ENCODE results near the gene LDHD.

LDHD gene

GRCh38 chr16:75127713-75128415 lies 11.3 kb upstream of the LDHD start:
- no peaks in the 10 kb centered on the region for H4K20me1 ChIP-seq (ENCODE audit: insufficient read depth, low read length, poor library complexity, severe bottlenecking)
- no peak overlapping the region for H3K4me2 ChIP-seq (ENCODE audit: low read depth, low read length, poor library complexity, severe bottlenecking)
- TF ChIP-seq EZH2phosphoT487 (IDR thresholded peaks at IDR 0.05; ENCODE audit: borderline replicate concordance): no peak
- TF ChIP-seq CTCF (conservative IDR thresholded peaks at IDR 0.05; ENCODE audit: low read length): no peak
- H3K27me3 ChIP-seq (ENCODE audit: insufficient read depth, low read length, poor library complexity, severe bottlenecking): no peaks in the 10 kb centered on the region
- peaks cover 11% of the 10 kb centered on the region; the same call in 1 of the 2 replicates for H3K9me3 ChIP-seq (ENCODE audit: insufficient read depth, low read depth, low read length)
- no peak overlapping the region for H3K9ac ChIP-seq (ENCODE audit: low read depth, low read length, poor library complexity, severe bottlenecking)
- no peaks in the 10 kb centered on the region for H3K36me3 ChIP-seq (ENCODE audit: insufficient read depth, low read length)
- H3K4me1 ChIP-seq (ENCODE audit: insufficient read depth, low read length, poor library complexity, severe bottlenecking): peaks cover 13% of the 10 kb centered on the region
- no peak overlapping the region for H3K4me3 ChIP-seq (ENCODE audit: low read length, poor library complexity, severe bottlenecking)
- H3F3A ChIP-seq (ENCODE audit: low read depth): no peaks in the 10 kb centered on the region
- no peak overlapping the region for H2AFZ ChIP-seq (ENCODE audit: low read length)
- H3K9me2 ChIP-seq (replicated peaks; ENCODE audit: low read depth, low read length): no peaks in the 10 kb centered on the region
- H3K79me2 ChIP-seq (ENCODE audit: insufficient read depth, low read length): no peaks in the 10 kb centered on the region

- no peak for TF ChIP-seq EZH2phosphoT487 (IDR thresholded peaks at IDR 0.05; ENCODE audit: borderline replicate concordance)
- no peak for TF ChIP-seq CTCF (conservative IDR thresholded peaks at IDR 0.05; ENCODE audit: low read length)
- no peaks in the 10 kb centered on the region for H3K79me2 ChIP-seq (ENCODE audit: insufficient read depth, low read length)
- no peak overlapping the region for H3K4me3 ChIP-seq (ENCODE audit: low read length, poor library complexity, severe bottlenecking)
- H3K9me2 ChIP-seq (replicated peaks; ENCODE audit: low read depth, low read length): no peaks in the 10 kb centered on the region
- peaks cover 13% of the 10 kb centered on the region; the same call in 1 of the 2 replicates for H3K9me3 ChIP-seq (ENCODE audit: insufficient read depth, low read depth, low read length)
- no peaks in the 10 kb centered on the region for H3F3A ChIP-seq (ENCODE audit: low read depth)
- H3K9ac ChIP-seq (ENCODE audit: low read depth, low read length, poor library complexity, severe bottlenecking): no peak overlapping the region
- no peaks in the 10 kb centered on the region for H4K20me1 ChIP-seq (ENCODE audit: insufficient read depth, low read length, poor library complexity, severe bottlenecking)
- no peaks in the 10 kb centered on the region for H3K36me3 ChIP-seq (ENCODE audit: insufficient read depth, low read length)
- no peaks in the 10 kb centered on the region for H3K4me1 ChIP-seq (ENCODE audit: insufficient read depth, low read length, poor library complexity, severe bottlenecking)
- H3K27me3 ChIP-seq (ENCODE audit: insufficient read depth, low read length, poor library complexity, severe bottlenecking): no peaks in the 10 kb centered on the region
- H2AFZ ChIP-seq (ENCODE audit: low read length): no peak overlapping the region
- H3K4me2 ChIP-seq (ENCODE audit: low read depth, low read length, poor library complexity, severe bottlenecking): no peak overlapping the region
These were observed 6.0 kb upstream of the LDHD start for GRCh38 chr16:75122609-75123008.

- Histone ChIP-seq H3K36me3 (ENCODE audit: insufficient read depth, low read length) (no peaks in the 10 kb centered on the region), H3K4me1 (ENCODE audit: insufficient read depth, low read length, poor library complexity, severe bottlenecking) (no peaks in the 10 kb centered on the region), H3F3A (ENCODE audit: low read depth) (no peaks in the 10 kb centered on the region), H4K20me1 (ENCODE audit: insufficient read depth, low read length, poor library complexity, severe bottlenecking) (no peaks in the 10 kb centered on the region), H3K79me2 (ENCODE audit: insufficient read depth, low read length) (no peaks in the 10 kb centered on the region), H3K9ac (ENCODE audit: low read depth, low read length, poor library complexity, severe bottlenecking) (no peak overlapping the region), H2AFZ (ENCODE audit: low read length) (no peak overlapping the region), H3K9me3 (ENCODE audit: insufficient read depth, low read depth, low read length) (peaks cover 9% of the 10 kb centered on the region; the same call in 1 of the 2 replicates), H3K27me3 (ENCODE audit: insufficient read depth, low read length, poor library complexity, severe bottlenecking) (no peaks in the 10 kb centered on the region), H3K4me3 (ENCODE audit: low read length, poor library complexity, severe bottlenecking) (no peak overlapping the region), H3K4me2 (ENCODE audit: low read depth, low read length, poor library complexity, severe bottlenecking) (no peak overlapping the region), H3K9me2 (replicated peaks; ENCODE audit: low read depth, low read length) (no peaks in the 10 kb centered on the region)
- TF ChIP-seq CTCF (conservative IDR thresholded peaks at IDR 0.05; ENCODE audit: low read length) (no peak), EZH2phosphoT487 (IDR thresholded peaks at IDR 0.05; ENCODE audit: borderline replicate concordance) (no peak)
These were observed 5.5 kb upstream of the LDHD start for GRCh38 chr16:75121949-75122568.

Data from Loucy (cell line).